DMS79 (cell line): ENCODE data around the gene COL12A1.

Experiments
- DNase-seq: peaks from one replicate; lab custom pipeline; 2025; lab: John Stamatoyannopoulos, UW

COL12A1 gene

DNA sequence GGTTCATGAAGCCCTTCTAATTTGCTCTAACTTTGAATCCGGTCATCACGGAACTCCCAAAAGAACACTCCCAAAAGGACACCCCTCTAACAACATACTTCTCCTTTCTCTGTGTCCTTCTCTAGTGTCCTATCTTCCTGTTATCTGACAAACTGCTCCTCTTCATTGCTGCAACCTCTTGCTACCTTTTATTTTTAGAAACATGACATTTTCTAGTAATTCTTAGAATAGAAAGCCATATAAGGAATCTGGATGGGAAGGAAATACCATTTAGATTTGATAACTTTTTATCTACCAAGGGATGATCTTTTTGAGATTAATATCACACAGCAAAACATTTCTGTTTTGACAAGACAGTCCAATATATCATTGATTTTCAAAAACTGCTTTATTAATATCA, 63.1 kb downstream of the COL12A1 start:
- no peak for DNase-seq

DNA sequence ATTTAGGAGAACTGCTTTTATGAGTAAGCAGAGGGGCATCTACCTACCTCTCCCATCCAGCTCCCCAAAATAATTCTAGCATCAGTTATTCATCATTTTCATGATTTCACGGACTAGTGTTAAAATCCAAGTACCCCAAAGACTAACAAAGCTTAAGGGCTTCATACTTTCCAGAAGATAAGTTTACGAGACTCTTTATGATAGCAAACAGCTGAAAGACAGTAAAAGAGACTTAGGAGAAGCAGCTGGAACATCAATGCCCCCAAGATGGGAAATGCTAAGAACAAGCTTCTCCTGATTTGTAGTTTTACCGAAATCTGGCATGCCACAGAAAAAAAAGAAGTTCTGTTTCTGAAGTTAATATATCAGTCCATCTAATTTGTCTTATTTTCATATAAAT, 70.0 kb downstream of the COL12A1 start:
- DNase-seq = no peak

- DNase-seq = no peak
These were observed 70.4 kb downstream of the COL12A1 start for GRCh38 chr6:75135450-75135849.

DNA sequence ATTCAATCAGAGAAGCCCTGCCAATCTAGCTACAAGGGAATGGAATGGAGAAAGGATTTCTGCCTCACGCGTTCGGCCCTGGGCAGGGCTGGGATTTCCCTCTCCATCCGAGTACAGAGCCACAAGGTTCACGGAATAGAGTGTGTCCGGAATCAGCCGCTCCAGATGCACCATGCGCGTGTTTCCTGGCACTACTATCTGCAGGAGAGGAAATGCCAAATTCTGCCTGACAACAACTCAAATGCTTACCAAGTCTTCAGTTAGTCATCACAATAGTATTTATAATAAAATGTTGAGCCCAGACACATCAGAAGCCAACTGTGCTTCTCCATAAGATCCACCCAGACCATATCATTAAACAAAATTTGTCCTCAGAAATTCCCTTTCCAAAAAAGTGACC, 75.1 kb downstream of the COL12A1 start:
- no peak for DNase-seq

- no peak for DNase-seq
These were observed 76.8 kb downstream of the COL12A1 start for GRCh38 chr6:75128878-75129570.

DNA sequence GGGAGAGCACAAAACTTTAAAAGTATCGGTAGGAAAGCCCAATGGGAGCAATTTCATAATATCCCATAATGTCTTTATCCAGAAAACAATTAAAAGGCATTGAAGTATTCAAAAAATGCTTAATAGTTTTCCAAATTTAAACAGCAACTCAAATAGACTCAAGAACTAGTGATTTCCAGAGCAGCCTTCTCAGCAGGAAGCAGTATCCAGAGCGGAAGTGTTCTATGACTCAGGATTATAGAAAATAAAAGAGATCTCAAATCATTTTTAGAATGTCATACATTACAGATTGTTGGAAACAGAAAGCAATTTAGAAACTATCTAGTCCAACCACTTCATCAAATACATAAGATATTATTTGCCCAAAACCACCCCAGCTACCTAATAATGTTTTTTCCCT, 79.3 kb downstream of the COL12A1 start:
- DNase-seq = no peak

DNA sequence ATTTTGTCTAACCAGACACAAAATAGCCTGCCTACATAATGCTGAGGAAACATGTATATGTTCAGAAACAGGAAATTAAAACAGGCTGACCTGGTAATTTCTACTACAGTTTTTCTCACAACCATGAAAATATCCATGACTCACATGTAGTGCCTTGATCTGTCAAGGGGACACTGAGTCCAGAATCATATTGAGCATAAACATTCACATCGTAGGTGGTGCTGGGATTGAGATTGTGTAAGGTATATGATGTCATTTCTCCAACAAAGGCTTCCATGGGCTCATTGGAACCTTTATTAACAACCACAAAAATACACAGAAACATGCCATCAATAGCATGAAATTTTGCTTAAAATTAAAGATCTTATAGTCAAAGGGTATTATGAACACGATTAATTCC, 80.9 kb downstream of the COL12A1 start:
- no peak for DNase-seq

- DNase-seq = no peak
These were observed 81.8 kb downstream of the COL12A1 start for GRCh38 chr6:75124085-75124484.

DNA sequence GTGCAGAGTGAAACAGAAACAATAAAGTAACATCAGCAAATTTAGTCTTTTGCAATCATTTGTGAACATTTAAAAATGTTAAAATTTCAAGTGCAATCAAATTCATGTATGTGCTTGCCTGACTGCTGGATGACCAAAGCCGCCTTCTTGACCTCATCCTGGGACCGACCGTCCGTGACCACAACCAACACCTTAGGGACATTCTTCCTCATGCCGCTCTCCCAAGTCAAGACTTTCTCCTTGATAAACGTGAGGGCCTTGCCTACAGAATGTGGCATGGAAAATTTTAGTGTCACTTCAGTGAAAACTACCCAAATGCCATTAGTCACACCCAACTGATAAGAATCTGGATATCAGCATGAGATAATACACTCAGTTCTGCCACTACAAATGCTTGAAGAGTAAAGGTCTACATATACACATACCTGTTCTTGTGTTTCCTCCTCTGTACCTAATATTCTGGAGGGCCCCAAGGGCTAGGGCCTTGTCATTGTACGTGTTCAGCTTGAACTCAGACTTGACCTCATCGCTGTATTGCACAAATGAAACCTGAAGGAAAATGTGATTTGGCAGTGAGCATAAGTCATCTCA, 86.8 kb downstream of the COL12A1 start:
- no peak for DNase-seq

DNA sequence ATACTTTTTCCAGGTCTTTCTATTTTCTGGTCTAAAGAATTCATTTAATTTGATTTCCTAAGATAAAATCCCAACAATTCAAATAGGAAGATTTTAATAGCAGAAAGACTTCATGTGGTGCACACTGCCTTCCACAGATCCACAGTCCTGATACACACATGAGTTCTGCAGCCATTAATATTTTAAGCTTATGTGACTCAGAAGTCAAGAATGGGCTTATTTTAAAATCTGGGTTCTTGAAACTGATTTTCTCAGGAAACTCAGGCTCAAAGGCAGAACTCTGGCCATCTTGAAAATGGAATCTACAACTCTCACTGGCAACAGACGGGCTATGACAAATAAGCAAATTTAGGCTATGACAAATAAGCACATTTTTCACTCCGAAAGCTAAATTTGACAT, 88.2 kb downstream of the COL12A1 start:
- no peak for DNase-seq

GRCh38 chr6:75116946-75117345, 88.9 kb downstream of the COL12A1 start:
- no peak for DNase-seq

DNA sequence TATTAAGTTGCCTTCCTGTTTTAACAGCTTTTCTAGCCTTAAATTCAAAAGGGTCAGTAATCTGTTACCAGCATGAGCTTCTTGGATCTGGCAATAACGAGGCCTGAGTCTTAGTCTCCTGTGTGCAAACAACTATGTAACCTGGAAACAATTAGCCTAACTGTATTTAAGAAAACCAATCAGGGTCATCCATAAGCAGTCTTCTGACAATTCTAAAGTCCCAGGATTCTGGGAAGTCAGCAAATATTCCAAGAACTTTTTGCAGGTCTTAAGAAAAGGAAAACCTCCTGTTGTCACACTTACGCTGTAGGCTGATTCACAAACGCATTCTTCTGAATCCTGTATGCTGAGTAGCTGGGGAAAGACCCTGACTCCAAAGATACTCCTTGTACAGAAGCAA, 90.4 kb downstream of the COL12A1 start:
- no peak for DNase-seq

DNA sequence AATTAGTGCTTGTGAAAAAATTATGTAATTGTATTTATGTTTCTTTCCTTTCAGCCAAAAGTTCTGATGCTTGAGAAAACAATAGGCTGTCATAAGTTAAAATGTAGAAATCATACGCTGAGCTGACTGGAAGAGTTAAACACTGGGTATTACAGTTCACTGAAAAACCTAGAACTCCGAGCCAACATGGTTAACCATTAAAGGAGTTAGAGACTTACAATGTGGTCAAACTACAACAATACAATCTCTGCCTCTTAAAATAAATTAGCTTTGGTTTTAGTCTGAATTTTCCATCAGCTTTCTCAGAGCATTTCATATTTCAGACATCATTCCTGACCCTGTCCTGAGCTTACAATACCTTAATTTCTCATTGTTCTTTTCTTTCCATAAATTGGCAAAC, 91.0 kb downstream of the COL12A1 start:
- DNase-seq = no peak

GRCh38 chr6:75114195-75114594, 91.7 kb downstream of the COL12A1 start:
- no peak for DNase-seq

DNA sequence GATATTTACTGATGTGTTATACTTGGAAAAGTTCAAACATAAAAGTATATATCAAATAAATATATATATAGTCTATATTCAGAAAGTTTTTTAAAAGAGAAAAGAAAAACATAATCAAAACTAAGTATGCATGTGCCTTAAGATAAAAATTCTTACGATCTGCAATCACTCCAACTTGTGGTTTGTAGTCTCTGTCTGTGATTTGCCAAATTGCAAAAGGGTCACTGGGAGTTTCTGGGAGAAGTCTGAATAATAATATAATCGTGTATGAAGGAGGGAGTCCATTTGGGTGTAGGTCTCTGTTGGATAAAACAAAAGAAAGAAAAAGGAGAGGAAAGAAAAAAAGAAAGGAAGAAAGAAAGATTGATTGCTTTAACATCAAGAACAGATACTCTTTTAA, 92.4 kb downstream of the COL12A1 start:
- DNase-seq = no peak

DNA sequence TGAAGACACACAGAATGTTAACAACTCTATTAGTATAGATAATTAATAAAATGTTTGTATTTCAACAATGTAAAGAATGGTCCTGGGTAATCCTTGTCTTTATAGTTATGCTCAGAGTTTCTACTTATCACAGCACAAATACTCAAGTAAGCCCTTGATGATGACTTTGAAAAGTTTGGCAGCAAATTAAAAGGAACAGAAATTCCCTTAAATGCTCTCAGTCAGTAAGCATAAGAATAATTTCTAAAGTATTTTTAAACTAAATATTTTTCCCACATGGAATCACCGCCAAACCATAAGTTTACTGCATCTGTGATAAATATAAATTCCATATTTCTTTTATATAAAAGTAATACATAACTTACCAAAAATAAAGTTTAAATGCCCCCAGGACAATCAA, 96.1 kb downstream of the COL12A1 start:
- DNase-seq = no peak

DNA sequence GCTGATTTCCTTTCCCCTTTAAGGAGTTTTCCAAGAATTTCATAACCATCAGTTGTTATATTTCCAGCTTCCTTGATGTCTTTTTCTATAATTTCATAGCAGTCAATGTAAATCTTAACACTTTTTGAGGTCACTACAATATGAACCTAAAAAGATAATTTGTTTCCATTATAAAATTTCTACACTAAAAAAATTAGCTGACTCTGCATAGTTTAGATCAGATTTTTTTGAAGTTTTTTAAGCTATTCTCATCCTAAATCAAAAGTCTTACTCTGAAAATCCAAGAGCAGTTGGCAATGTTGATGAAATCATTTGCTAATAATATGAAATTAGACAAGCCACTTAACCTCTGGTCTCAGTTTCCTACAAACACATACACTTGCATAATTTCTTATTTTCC, 96.8 kb downstream of the COL12A1 start:
- no peak for DNase-seq

DNA sequence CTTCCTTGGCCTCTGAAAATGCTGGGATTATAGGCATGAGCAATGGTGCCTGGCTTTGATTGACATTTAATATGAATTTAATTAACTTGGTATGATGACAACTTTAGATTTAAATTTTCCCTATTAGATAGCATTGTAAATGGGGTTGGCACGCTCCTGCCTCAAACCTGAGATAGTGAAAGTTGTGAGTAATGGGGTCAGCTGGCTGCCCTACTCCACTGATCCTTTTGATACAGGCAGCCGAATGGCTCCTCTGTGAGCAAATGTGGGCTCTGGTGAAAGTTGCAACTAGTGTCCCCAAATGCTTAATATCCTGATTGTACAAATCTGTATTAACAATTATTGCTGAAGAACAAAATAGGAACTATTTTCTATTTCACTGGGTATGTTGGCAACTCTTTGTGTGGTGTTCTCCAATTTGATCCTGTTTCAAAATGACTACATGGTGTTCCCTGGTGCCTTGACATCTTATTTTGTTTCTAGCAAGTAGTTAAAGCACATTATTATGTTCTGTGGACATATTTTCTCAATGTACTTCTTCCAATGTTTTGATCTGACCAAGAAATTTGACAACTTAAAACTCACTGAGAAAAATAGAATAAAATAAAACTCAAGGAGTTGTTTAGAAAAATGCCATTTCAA, 97.4 kb downstream of the COL12A1 start:
- DNase-seq = no peak

DNA sequence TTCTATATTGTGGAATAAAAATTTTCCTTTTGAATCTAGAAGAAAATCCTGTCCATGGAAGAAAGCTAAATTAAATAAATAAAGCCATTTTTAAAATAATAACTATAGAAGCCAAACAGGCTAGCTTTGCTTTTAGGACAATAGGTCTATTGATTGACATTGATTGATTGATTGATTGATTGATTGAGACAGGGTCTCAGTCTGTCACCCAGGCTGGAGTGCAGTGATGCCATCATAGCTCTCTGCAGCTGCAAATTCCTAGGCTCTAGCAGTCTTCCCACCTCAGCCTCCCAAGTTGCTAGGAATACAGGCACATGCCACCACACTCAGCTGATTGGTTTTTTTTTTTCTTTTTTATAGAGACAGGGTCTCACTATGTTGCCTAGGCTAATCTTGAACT, 97.9 kb downstream of the COL12A1 start:
- DNase-seq = no peak

DNA sequence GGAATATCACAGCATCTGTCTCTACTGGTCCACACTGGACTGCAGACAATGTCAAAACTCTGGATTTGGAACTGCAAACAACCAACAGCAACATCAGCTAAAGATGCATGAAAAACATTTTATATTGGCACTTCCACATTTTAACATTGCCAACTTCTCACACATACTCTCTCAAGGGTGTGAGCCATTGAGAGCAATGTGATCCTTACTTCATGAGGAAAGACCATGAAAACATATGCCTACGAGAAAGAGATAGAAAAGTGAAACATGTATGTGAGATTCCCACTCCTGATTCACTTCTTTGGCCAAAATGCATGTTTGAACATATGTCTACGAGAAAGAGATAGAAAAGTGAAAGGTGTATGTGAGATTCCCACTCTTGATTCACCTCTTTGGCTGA, 99.4 kb downstream of the COL12A1 start:
- no peak for DNase-seq

GRCh38 chr6:75103431-75103830, 102.4 kb downstream of the COL12A1 start:
- no peak for DNase-seq

GRCh38 chr6:75102301-75102700, 103.6 kb downstream of the COL12A1 start:
- DNase-seq = no peak

DNA sequence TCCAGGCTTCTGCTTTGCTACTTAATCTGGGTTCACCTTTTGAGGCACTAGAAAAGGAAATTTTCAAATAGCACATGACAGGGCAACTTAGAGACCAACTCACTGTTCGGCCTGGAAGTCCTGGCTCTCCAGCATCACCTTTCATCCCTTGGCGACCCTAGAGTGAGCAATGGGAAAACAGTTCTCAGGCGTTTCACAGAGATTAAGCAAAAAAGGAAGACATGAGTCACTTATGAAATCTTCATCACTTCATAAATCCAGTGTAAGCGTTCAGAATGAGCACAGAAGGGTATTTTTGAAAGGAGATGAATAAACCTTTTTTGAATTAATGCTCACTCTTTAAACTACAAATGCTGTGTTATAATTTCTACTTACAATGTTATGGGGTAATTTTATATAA, 104.0 kb downstream of the COL12A1 start:
- DNase-seq = no peak

- no peak for DNase-seq
These were observed 107.1 kb downstream of the COL12A1 start for GRCh38 chr6:75098709-75099108.
